GM12878 (cell line): ENCODE data around the gene SCD5. TPM values are rescaled to one million over a fixed set of nuclear protein-coding genes. Genes with fewer than 3 reads are reported as not detected.

Experiments used
- ATAC-seq: fragments of 200-7000 bp; cut with Tn5 transposase; 3 replicates; pipeline ENCODE4 v1.9.1; 2020; ENCODE audit warnings: mild to moderate bottlenecking, moderate library complexity
- BruUV-seq: library from RNA; stranded (reverse); fragments of 400-500 nt; replicated peaks from 2 replicates; lab custom pipeline; 2021; lab: Mats Ljungman, UMichigan
- CTCF ChIA-PET: fragments of 300-600 bp; sonication (Branson Sonifier 250); formaldehyde crosslinking; extraction: SDS; loops from one replicate; lab custom pipeline; 2021; ENCODE audit warnings: inconsistent platforms; lab: Yijun Ruan, JAX
- POLR2A ChIA-PET: fragments of 350-600 bp; formaldehyde crosslinking; extraction: SDS; loops from one replicate; lab custom pipeline; 2021; ENCODE audit warnings: inconsistent platforms; lab: Charles Lee
- RAD21 ChIA-PET: fragments of 300-600 bp; sonication (Branson Sonifier 250); formaldehyde crosslinking; loops from one replicate; lab custom pipeline; 2023; ENCODE audit warnings: antibody characterized with exemption; ENCODE audit not compliant: unreplicated experiment; lab: Charles Lee
- SMC1A ChIA-PET: fragments of 300-600 bp; sonication (Branson Sonifier 250); formaldehyde crosslinking; loops from one replicate; lab custom pipeline; 2023; ENCODE audit not compliant: unreplicated experiment, uncharacterized antibody; lab: Charles Lee
- DNase-seq: peaks from one replicate; pipeline ENCODE4 v3.0.0-alpha.2; 2011; ENCODE audit warnings: low read depth, low spot score
- FAIRE-seq: peaks from 3 replicates; lab custom pipeline; 2011; peaks lifted over from hg19 to GRCh38; lab: Jason Lieb, UNC
- H2AFZ ChIP-seq: 2 replicates; pipeline ENCODE4 v1.6.0; 2011; ENCODE audit warnings: low read depth, low read length, control low read depth; ENCODE audit not compliant: control insufficient read depth
- H3K27ac ChIP-seq: 2 replicates; pipeline ENCODE4 v1.5.1; 2011; ENCODE audit warnings: control low read depth; ENCODE audit not compliant: control insufficient read depth, insufficient read depth
- H3K27me3 ChIP-seq, 2 experiments: replicated peaks in 1 of 2; 2 replicates each; pipeline versions ENCODE4 v1.6.0 to v1.6.1; 2011; ENCODE audit warnings: low read length in 1 of 2; ENCODE audit not compliant: control insufficient read depth in 2 of 2, insufficient read depth in 2 of 2
- H3K36me3 ChIP-seq, 2 experiments: 2 replicates each; pipeline ENCODE4 v1.5.1; 2011; ENCODE audit warnings: low read length in 1 of 2; ENCODE audit not compliant: control insufficient read depth in 2 of 2, insufficient read depth in 2 of 2
- H3K4me1 ChIP-seq: 2 replicates; pipeline ENCODE4 v1.6.1; 2011; ENCODE audit warnings: mild to moderate bottlenecking, low read length, moderate library complexity, mixed read lengths; ENCODE audit not compliant: control insufficient read depth, insufficient read depth
- H3K4me2 ChIP-seq: 2 replicates; pipeline ENCODE4 v1.6.0; 2011; ENCODE audit warnings: control low read depth; ENCODE audit not compliant: control insufficient read depth, insufficient read depth
- H3K4me3 ChIP-seq: fragments of 200-600 bp; sonication (generic); 2 replicates; pipeline ENCODE4 v1.5.1; 2016
- H3K79me2 ChIP-seq: 2 replicates; pipeline ENCODE4 v1.6.0; 2011; ENCODE audit warnings: low read length; ENCODE audit not compliant: control insufficient read depth, insufficient read depth
- H3K9ac ChIP-seq: 2 replicates; pipeline ENCODE4 v1.8.0; 2011; ENCODE audit warnings: low read length, control low read depth, mixed read lengths; ENCODE audit not compliant: control insufficient read depth, insufficient read depth
- H3K9me3 ChIP-seq: replicated peaks from 3 replicates; pipeline ENCODE4 v1.5.1; 2011; ENCODE audit warnings: mild to moderate bottlenecking, low read length; ENCODE audit not compliant: control insufficient read depth, insufficient read depth
- H4K20me1 ChIP-seq: 2 replicates; pipeline ENCODE4 v1.6.0; 2011; ENCODE audit not compliant: control insufficient read depth, insufficient read depth
- CREB1 ChIP-seq: IDR thresholded peaks from 2 replicates; pipeline ENCODE4 v1.6.1; 2012; ENCODE audit warnings: low read depth, mild to moderate bottlenecking, inconsistent platforms
- FOXM1 ChIP-seq: IDR thresholded peaks from 2 replicates; pipeline ENCODE4 v1.6.1; 2012; ENCODE audit warnings: low read depth, mild to moderate bottlenecking, inconsistent platforms, low read length, moderate library complexity
- JUNB ChIP-seq: IDR thresholded peaks from 2 replicates; pipeline ENCODE4 v1.6.1; 2016; ENCODE audit warnings: antibody characterized with exemption, mild to moderate bottlenecking
- MTA3 ChIP-seq: IDR thresholded peaks from 2 replicates; pipeline ENCODE4 v1.6.1; 2012; ENCODE audit warnings: low read length, inconsistent platforms, borderline replicate concordance
- NFIC ChIP-seq: IDR thresholded peaks from 2 replicates; pipeline ENCODE4 v1.6.1; 2012; ENCODE audit warnings: low read depth, mild to moderate bottlenecking, inconsistent platforms, low read length, moderate library complexity
- SIX5 ChIP-seq: IDR thresholded peaks from 2 replicates; pipeline ENCODE4 v1.6.1; 2011; ENCODE audit warnings: mild to moderate bottlenecking, low read depth, low read length, moderate library complexity; ENCODE audit not compliant: severe bottlenecking
- SREBF1 ChIP-seq: IDR thresholded peaks from 2 replicates; pipeline ENCODE4 v1.6.1; 2012; ENCODE audit warnings: mild to moderate bottlenecking, low read length
- TCF7 ChIP-seq: IDR thresholded peaks from 2 replicates; pipeline ENCODE4 v1.6.1; 2014; ENCODE audit warnings: antibody characterized with exemption, borderline replicate concordance
- ZNF592 ChIP-seq: fragments of 450-650 bp; IDR thresholded peaks from 2 replicates; pipeline ENCODE4 v1.6.1; 2017; ENCODE audit warnings: mild to moderate bottlenecking, moderate library complexity
- WGBS: methylation state at CpG from one replicate; pipeline ENCODE4 v1.1.6; 2016; ENCODE audit warnings: low lambda C conversion rate; ENCODE audit not compliant: insufficient replicate concordance, insufficient coverage; ENCODE audit errors: missing lambda C conversion rate; 5-methylcytosine and 5-hydroxymethylcytosine counted together
- in situ Hi-C: fragments of 300-500 bp; cut with MboI; formaldehyde crosslinking; loops from 9 replicates; pipeline ENCODE4 v1.14.3; 2018; ENCODE audit warnings: mixed read lengths
- intact Hi-C: fragments of 100-400 bp; cut with micrococcal nuclease; formaldehyde crosslinking; loops from one replicate; pipeline ENCODE4 v1.14.2; 2022; ENCODE audit not compliant: unreplicated experiment
- polyA plus RNA-seq, 11 experiments: library from polyadenylated mRNA; depleted of rRNA in 4 of 11; unstranded in 6 of 11; stranded (reverse) in 5 of 11; fragments of >200 nt; fragmentation: Nextera tagmentation in 4 of 11; fragmentation: Illumina TruSeq in 1 of 11; extraction: Ambion mirVana in 4 of 11; extraction: Trizol in 1 of 11; gene quantifications; 1 replicate in 1 of 11; 2 replicates in 10 of 11; pipeline versions ENCODE4 v1.2.1 to v1.2.3, GENCODE V29; 2011 to 2016; ENCODE audit warnings: inconsistent platforms in 2 of 11, missing spikeins in 2 of 11, low read depth in 1 of 11
- total RNA-seq, 4 experiments: library from RNA; depleted of rRNA in 3 of 4; stranded (reverse); fragments of >200 nt in 3 of 4; fragmentation: Illumina TruSeq in 1 of 4; extraction: Trizol in 1 of 4; gene quantifications; 2 replicates each; pipeline versions ENCODE4 v1.2.1 to v1.2.3, GENCODE V29; 2013 to 2021
- TF ChIP-seq, protein P1 (sequence below): fragments of 450-650 bp; formaldehyde crosslinking; IDR thresholded peaks from 2 replicates; pipeline ENCODE4 v1.4.0; 2020; ENCODE audit warnings: mild to moderate bottlenecking, moderate library complexity
- TF ChIP-seq, protein P2 (sequence below): IDR thresholded peaks from 2 replicates; pipeline ENCODE4 v1.6.1; 2011; ENCODE audit warnings: low read depth, low read length, improper control_type of control experiment, borderline replicate concordance
- TF ChIP-seq, protein P3 (sequence below): fragments of 450-650 bp; IDR thresholded peaks from 2 replicates; pipeline ENCODE4 v1.6.1; 2017; ENCODE audit warnings: low read depth, mild to moderate bottlenecking, moderate library complexity

SCD5 gene
- total and polyA plus RNA-seq, 10 of the 15 experiments (the other 5 are each of a cell fraction or from before 2014, with no cell fraction given) = 2.4 to 15.0 (median 4.2) TPM

- TF ChIP-seq, protein P1, sequence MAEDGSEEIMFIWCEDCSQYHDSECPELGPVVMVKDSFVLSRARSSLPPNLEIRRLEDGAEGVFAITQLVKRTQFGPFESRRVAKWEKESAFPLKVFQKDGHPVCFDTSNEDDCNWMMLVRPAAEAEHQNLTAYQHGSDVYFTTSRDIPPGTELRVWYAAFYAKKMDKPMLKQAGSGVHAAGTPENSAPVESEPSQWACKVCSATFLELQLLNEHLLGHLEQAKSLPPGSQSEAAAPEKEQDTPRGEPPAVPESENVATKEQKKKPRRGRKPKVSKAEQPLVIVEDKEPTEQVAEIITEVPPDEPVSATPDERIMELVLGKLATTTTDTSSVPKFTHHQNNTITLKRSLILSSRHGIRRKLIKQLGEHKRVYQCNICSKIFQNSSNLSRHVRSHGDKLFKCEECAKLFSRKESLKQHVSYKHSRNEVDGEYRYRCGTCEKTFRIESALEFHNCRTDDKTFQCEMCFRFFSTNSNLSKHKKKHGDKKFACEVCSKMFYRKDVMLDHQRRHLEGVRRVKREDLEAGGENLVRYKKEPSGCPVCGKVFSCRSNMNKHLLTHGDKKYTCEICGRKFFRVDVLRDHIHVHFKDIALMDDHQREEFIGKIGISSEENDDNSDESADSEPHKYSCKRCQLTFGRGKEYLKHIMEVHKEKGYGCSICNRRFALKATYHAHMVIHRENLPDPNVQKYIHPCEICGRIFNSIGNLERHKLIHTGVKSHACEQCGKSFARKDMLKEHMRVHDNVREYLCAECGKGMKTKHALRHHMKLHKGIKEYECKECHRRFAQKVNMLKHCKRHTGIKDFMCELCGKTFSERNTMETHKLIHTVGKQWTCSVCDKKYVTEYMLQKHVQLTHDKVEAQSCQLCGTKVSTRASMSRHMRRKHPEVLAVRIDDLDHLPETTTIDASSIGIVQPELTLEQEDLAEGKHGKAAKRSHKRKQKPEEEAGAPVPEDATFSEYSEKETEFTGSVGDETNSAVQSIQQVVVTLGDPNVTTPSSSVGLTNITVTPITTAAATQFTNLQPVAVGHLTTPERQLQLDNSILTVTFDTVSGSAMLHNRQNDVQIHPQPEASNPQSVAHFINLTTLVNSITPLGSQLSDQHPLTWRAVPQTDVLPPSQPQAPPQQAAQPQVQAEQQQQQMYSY (CRISPR knock-in tag) = no peak
- TF ChIP-seq, protein P2, sequence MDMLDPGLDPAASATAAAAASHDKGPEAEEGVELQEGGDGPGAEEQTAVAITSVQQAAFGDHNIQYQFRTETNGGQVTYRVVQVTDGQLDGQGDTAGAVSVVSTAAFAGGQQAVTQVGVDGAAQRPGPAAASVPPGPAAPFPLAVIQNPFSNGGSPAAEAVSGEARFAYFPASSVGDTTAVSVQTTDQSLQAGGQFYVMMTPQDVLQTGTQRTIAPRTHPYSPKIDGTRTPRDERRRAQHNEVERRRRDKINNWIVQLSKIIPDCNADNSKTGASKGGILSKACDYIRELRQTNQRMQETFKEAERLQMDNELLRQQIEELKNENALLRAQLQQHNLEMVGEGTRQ = no peak
- no peak for TF ChIP-seq MTA3
- no peak for TF ChIP-seq NFIC
Measured at GRCh38 chr4:82712561-82712960, 86.0 kb downstream of the SCD5 start (continued).

DNA sequence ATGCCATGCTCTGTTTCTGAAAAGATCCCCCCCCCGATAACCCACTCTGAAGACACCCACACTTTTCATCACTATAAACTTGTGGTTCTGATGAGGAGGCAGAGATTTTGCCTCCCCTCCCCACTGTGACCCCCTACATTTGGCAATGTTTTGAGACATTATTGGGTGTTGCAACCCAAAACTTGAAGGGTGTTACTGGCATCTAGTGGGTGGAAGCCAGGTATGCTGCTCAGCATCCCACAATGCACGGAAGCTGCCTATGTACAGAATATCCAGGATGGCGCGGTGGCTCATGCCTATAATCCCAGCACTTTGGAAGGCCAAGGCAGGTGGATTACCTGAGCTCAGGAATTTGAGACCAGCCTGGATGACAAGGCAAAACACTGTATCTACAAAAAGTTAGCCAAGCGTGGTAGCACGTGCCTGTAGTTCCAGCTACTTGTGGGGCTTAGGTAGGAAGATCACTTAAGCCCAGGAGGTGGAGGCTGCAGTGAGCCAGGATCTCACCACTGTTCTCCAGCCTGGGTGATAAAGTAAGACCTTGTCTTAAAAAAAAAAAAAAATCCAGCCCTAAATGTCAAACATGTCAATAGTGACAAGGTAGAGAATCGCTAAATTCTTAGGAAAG is 87.3 kb downstream of the SCD5 start:
- Histone ChIP-seq H3K4me2 (no peak overlapping the region), H3K27me3 (no peaks in the 10 kb centered on the region), H4K20me1 (no peaks in the 10 kb centered on the region), H3K9me3 (no peaks in the 10 kb centered on the region), H3K4me1 (no peaks in the 10 kb centered on the region), H3K27ac (no peak overlapping the region), H2AFZ (no peak overlapping the region), H3K9ac (no peak overlapping the region), H3K4me3 (no peak overlapping the region), H3K79me2 (no peaks in the 10 kb centered on the region), H3K36me3 (no peaks in the 10 kb centered on the region)
- ChIA-PET CTCF (no interaction called here), SMC1A (no interaction called here), RAD21 (no interaction called here), POLR2A (interaction anchor here (0.6 kb wide), 1 partner anchor 99 kb away, joined by 7 read pairs; no protein-coding TSS in a partner anchor)
- BruUV-seq = no TSS peak
- no peak for ATAC-seq
- 50% methylated on average over 7 of the region's 7 CpGs for WGBS
- intact Hi-C loops = no loop called here
- no peak for FAIRE-seq
- no peak for DNase-seq
- in situ Hi-C loops = no loop called here
- TF ChIP-seq JUNB = no peak
- TF ChIP-seq, protein P3, sequence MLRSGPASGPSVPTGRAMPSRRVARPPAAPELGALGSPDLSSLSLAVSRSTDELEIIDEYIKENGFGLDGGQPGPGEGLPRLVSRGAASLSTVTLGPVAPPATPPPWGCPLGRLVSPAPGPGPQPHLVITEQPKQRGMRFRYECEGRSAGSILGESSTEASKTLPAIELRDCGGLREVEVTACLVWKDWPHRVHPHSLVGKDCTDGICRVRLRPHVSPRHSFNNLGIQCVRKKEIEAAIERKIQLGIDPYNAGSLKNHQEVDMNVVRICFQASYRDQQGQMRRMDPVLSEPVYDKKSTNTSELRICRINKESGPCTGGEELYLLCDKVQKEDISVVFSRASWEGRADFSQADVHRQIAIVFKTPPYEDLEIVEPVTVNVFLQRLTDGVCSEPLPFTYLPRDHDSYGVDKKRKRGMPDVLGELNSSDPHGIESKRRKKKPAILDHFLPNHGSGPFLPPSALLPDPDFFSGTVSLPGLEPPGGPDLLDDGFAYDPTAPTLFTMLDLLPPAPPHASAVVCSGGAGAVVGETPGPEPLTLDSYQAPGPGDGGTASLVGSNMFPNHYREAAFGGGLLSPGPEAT = no peak
- TF ChIP-seq SREBF1 = no peak
- no peak for TF ChIP-seq TCF7
- TF ChIP-seq ZNF592 = no peak
- TF ChIP-seq MTA3 = no peak
- TF ChIP-seq FOXM1 = no peak
- no peak for TF ChIP-seq SIX5
- TF ChIP-seq CREB1 = no peak
